GM10248 (cell line): ENCODE results near the gene RANBP9.

ENCODE experiments used
- CTCF ChIA-PET: fragments of 300-600 bp; sonication (Branson Sonifier 250); formaldehyde crosslinking; extraction: SDS; loops from one replicate; lab custom pipeline; 2021; ENCODE audit warnings: antibody characterized with exemption; lab: Yijun Ruan, JAX
- POLR2A ChIA-PET: fragments of 350-650 bp; sonication (Branson Sonifier 250); formaldehyde crosslinking; extraction: SDS; loops from one replicate; lab custom pipeline; 2020; ENCODE audit warnings: antibody characterized with exemption; lab: Yijun Ruan, JAX
- DNase-seq: peaks from one replicate; pipeline ENCODE4 v3.0.0; 2012; ENCODE audit errors: extremely low spot score
- TF ChIP-seq, protein P1 (sequence below): IDR thresholded peaks from 2 replicates; pipeline ENCODE4 v1.5.1; 2012; ENCODE audit warnings: mild to moderate bottlenecking, low read depth; ENCODE audit errors: extremely low read depth, missing control alignments, control extremely low read depth

Gene RANBP9

DNA sequence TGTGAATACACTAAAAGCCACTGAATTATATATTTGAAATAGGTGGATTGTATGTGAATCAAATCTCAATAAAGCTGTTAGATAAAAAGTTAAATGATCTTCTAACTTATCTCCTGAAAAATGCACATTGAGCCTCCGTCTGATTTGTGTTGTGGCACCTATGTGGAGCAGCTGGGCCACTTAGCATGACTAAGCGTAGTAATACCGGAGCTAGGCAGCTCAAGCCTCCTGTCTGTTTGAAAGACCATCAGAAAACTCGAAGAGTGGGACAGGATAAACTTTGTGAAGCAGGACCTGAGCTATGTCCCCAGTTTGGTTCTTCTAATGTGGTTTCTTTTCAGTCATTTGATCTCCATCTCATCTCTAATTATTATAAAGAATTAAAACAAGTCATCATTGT, 107.5 kb downstream of the RANBP9 start:
- ChIA-PET CTCF (interaction anchor here (0.9 to 3.7 kb wide), 3 partner anchors 9 to 20 kb away, joined by 4 to 21 read pairs (median 4); partner anchors contain the start of gene NOL7), POLR2A (no interaction called here)
- TF ChIP-seq, protein P1, sequence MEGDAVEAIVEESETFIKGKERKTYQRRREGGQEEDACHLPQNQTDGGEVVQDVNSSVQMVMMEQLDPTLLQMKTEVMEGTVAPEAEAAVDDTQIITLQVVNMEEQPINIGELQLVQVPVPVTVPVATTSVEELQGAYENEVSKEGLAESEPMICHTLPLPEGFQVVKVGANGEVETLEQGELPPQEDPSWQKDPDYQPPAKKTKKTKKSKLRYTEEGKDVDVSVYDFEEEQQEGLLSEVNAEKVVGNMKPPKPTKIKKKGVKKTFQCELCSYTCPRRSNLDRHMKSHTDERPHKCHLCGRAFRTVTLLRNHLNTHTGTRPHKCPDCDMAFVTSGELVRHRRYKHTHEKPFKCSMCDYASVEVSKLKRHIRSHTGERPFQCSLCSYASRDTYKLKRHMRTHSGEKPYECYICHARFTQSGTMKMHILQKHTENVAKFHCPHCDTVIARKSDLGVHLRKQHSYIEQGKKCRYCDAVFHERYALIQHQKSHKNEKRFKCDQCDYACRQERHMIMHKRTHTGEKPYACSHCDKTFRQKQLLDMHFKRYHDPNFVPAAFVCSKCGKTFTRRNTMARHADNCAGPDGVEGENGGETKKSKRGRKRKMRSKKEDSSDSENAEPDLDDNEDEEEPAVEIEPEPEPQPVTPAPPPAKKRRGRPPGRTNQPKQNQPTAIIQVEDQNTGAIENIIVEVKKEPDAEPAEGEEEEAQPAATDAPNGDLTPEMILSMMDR = no peak
- no peak for DNase-seq

DNA sequence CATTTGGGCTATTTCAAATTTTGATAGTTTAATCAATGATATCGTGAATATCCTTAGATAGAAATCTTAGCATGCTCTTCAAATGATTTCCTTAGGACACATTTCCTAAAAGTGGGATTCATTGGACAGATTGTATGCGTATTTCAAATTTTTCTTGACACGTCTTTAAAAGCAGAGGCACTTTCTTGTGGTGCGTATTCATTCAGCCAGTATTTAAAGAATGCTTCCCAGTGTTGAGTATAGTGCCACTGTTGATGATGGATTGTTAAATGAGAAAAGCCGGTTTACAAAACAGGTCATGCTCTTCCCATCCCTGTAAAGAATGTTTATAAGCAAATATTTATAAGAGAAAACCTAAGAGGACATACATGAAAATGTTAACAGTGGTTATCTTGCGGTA, 111.6 kb downstream of the RANBP9 start:
- TF ChIP-seq, protein P1 = no peak
- no peak for DNase-seq
- ChIA-PET POLR2A (no interaction called here), CTCF (no interaction called here)

DNA sequence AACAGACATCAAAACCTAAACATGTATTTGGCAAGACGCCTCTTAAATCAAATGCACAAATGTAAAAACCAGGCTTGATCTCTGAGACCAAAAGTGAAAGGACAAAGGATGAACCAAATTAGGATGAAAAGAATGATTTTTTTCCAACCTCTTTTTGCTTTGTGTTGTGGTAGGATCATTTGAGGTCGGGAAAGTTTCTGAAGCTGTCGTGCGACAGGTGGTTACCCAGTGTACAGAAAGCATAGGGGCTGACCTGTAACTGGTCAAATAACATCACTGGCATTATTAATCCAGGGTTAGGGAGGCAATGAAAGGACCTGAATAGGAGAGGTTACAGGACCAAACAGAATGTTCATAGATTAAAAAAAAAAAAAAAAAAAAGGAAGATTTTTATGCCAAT, 114.6 kb downstream of the RANBP9 start:
- DNase-seq = no peak
- TF ChIP-seq, protein P1 = no peak
- POLR2A ChIA-PET = no interaction called here
- CTCF ChIA-PET = no interaction called here

DNA sequence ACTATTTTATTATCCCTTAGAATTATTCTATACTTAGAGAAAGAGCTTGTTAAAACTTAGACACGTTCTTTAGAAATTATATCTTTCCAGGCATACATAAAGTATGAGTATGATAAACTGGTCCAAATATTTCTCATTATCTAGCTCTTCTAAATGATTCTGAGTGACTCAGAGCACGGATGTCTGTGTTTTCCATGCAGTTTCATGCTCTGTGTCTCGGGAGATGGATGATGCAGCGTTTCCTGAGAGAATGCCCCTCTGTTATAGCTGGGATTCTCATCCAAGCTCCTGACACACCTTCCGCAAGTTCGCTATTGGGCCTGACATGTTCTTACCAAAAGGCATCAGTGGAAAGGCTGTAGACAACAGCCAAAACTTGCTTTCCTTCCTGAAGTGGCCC, 117.9 kb downstream of the RANBP9 start:
- ChIA-PET POLR2A (no interaction called here), CTCF (interaction anchor here (1.8 to 5.3 kb wide), 4 partner anchors 12 to 22 kb away, joined by 6 to 45 read pairs (median 8); partner anchors contain the start of genes NOL7 and SIRT5)
- no peak for DNase-seq
- TF ChIP-seq, protein P1 = no peak

DNA sequence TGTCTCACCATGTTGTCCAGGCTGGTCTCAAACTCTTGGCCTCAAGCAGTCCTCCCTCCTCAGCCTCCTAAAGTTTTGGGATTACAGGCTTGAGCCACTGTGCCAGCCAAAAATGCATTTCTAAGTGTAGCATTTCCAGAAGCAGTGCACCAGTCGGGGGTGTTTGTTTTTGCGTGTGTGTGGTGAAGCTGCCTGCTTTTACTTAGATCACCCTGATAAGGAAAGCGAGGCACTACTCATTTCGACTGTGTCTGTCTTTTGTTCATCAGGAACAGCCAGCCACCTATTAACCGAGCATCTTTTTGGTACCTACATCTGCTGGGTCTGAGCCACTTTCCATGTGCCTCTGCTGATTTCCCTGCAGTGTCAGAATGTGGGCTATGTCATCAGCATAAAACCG, 118.5 kb downstream of the RANBP9 start:
- no peak for DNase-seq
- TF ChIP-seq, protein P1 = no peak
- ChIA-PET POLR2A (no interaction called here), CTCF (interaction anchor here (1.8 to 5.3 kb wide), 3 partner anchors 17 to 22 kb away, joined by 7 to 45 read pairs (median 8); partner anchors contain the start of genes NOL7 and SIRT5)

DNA sequence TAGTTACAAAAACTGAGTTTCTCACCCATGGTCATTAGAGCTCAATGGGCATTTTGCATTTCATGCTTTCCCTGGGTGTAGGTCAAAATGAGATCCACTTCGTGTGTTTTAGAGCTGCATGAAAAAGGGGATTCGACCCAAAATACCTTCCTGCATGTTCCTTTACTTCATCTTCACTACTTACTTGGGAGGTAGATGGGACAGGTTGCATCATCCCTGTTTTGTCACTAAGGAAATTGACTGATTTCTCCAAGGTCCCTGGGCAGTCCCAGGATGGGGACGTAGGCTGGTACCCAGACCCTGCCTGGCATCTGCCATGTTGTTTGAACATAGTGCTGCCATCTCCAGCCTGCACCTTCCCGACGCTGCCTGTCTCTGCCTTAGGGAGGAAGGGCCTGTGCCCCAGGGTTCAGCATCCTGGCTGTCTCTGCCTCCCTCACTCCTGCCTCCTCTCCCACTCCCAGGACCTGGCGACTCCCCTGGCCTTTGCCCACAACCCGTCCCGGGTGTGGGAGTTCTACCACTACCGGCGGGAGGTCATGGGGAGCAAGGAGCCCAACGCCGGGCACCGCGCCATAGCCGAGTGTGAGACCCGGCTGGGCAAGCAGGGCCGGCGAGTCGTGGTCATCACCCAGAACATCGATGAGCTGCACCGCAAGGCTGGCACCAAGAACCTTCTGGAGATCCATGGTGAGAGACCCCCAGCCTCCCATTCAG, 120.3 kb downstream of the RANBP9 start:
- ChIA-PET CTCF (interaction anchor here (0.9 to 5.3 kb wide), 4 partner anchors 9 to 42 kb away, joined by 3 to 45 read pairs (median 4); partner anchors contain the start of gene SIRT5), POLR2A (no interaction called here)
- no peak for DNase-seq
- TF ChIP-seq, protein P1 = no peak
